ENCODE results near the gene CALCOCO1.
A peak's percentile ranks its signal among the peaks of the same experiment; 100 is the strongest.

CALCOCO1 gene

GRCh38 chr12:53751336-53752191, 24.3 kb upstream of the CALCOCO1 start, which contains the start of gene CISTR:
TSS of gene CISTR (minus strand) at chr12:53751979.
- Histone ChIP-seq H3K9me3 (ENCODE audit: insufficient read depth, low read length) (no peaks in the 10 kb centered on the region), H3K79me2 (ENCODE audit: low read length) (no peaks in the 10 kb centered on the region), H3K4me3 (ENCODE audit: low read length) (peak within 1 kb of the TSS; percentile 79), H3K27ac (ENCODE audit: low read length) (no peak within 1 kb of the TSS), H4K20me1 (ENCODE audit: insufficient read depth, low read length) (no peaks in the 10 kb centered on the region), H3K27me3 (ENCODE audit: low read depth, low read length) (peaks cover 63% of the 10 kb centered on the region), H3K9ac (ENCODE audit: low read length) (peak within 1 kb of the TSS; percentile 73), H3K4me1 (ENCODE audit: low read length) (peaks cover 64% of the 10 kb centered on the region), H3K36me3 (replicated peaks; ENCODE audit: low read depth, low read length) (no peaks in the 10 kb centered on the region), H3K4me2 (ENCODE audit: low read length) (peak within 1 kb of the TSS; percentile 90), H2AFZ (ENCODE audit: low read depth, low read length) (peak within 1 kb of the TSS; percentile 67)
- TF ChIP-seq EZH2phosphoT487 (IDR thresholded peaks at IDR 0.05; ENCODE audit: low read depth) (no peak), CTCF (IDR thresholded peaks at IDR 0.05; ENCODE audit: low read depth, low read length) (no peak)

- peak overlapping the region; percentile 90 for H3K4me2 ChIP-seq (ENCODE audit: low read length)
- H3K9ac ChIP-seq (ENCODE audit: low read length), result peak overlapping the region; percentile 73
- H3K79me2 ChIP-seq (ENCODE audit: low read length), result no peaks in the 10 kb centered on the region
- H3K27me3 ChIP-seq (ENCODE audit: low read depth, low read length), result peaks cover 66% of the 10 kb centered on the region
- H3K9me3 ChIP-seq (ENCODE audit: insufficient read depth, low read length), result no peaks in the 10 kb centered on the region
- H2AFZ ChIP-seq (ENCODE audit: low read depth, low read length), result peak overlapping the region; percentile 67
- TF ChIP-seq EZH2phosphoT487 (IDR thresholded peaks at IDR 0.05; ENCODE audit: low read depth) (no peak), CTCF (IDR thresholded peaks at IDR 0.05; ENCODE audit: low read depth, low read length) (no peak)
- H3K27ac ChIP-seq (ENCODE audit: low read length), result no peak overlapping the region
- H4K20me1 ChIP-seq (ENCODE audit: insufficient read depth, low read length), result no peaks in the 10 kb centered on the region
- H3K36me3 ChIP-seq (replicated peaks; ENCODE audit: low read depth, low read length), result no peaks in the 10 kb centered on the region
- H3K4me3 ChIP-seq (ENCODE audit: low read length), result peak overlapping the region; percentile 79
- peaks cover 61% of the 10 kb centered on the region for H3K4me1 ChIP-seq (ENCODE audit: low read length)
Measured at GRCh38 chr12:53750812-53751335, 23.6 kb upstream of the CALCOCO1 start.

- no peaks in the 10 kb centered on the region for H3K79me2 ChIP-seq (ENCODE audit: low read length)
- TF ChIP-seq CTCF (IDR thresholded peaks at IDR 0.05; ENCODE audit: low read depth, low read length), result no peak
- TF ChIP-seq EZH2phosphoT487 (IDR thresholded peaks at IDR 0.05; ENCODE audit: low read depth), result no peak
- peak overlapping the region; percentile 90 for H3K4me2 ChIP-seq (ENCODE audit: low read length)
- H3K4me3 ChIP-seq (ENCODE audit: low read length), result peak overlapping the region; percentile 79
- H3K9ac ChIP-seq (ENCODE audit: low read length), result peak overlapping the region; percentile 73
- H4K20me1 ChIP-seq (ENCODE audit: insufficient read depth, low read length), result no peaks in the 10 kb centered on the region
- no peaks in the 10 kb centered on the region for H3K36me3 ChIP-seq (replicated peaks; ENCODE audit: low read depth, low read length)
- H3K9me3 ChIP-seq (ENCODE audit: insufficient read depth, low read length), result no peaks in the 10 kb centered on the region
- peaks cover 66% of the 10 kb centered on the region for H3K27me3 ChIP-seq (ENCODE audit: low read depth, low read length)
- H3K27ac ChIP-seq (ENCODE audit: low read length), result no peak overlapping the region
- peaks cover 54% of the 10 kb centered on the region for H3K4me1 ChIP-seq (ENCODE audit: low read length)
- peak overlapping the region; percentile 67; the same call in 1 of the 2 replicates for H2AFZ ChIP-seq (ENCODE audit: low read depth, low read length)
Measured at GRCh38 chr12:53749986-53750811, 22.9 kb upstream of the CALCOCO1 start.

All from OCI-LY3 (cell line).